ENCODE data around the gene C17orf114.
A peak's percentile ranks its signal among the peaks of the same experiment; 100 is the strongest.

C17orf114 gene

GRCh38 chr17:4802228-4802627 is at the start of gene C17orf114:
Gene C17orf114, minus strand, starts transcription at chr17:4802328.
- Mint-ChIP-seq H3K27me3 (no peaks in the 10 kb centered on the region), H3K4me1 (peaks cover 11% of the 10 kb centered on the region), H3K4me3 (no peak within 1 kb of the TSS), H3K9me3 (no peaks in the 10 kb centered on the region), H3K36me3 (no peaks in the 10 kb centered on the region), H3K27ac (no peak within 1 kb of the TSS)

GRCh38 chr17:4851084-4851483 is 49.0 kb upstream of the C17orf114 start:
- Mint-ChIP-seq H3K4me1 (peaks cover 37% of the 10 kb centered on the region), H3K27me3 (no peaks in the 10 kb centered on the region), H3K9me3 (peaks cover 5% of the 10 kb centered on the region), H3K27ac (no peak overlapping the region), H3K36me3 (peaks cover 8% of the 10 kb centered on the region), H3K4me3 (no peak overlapping the region)

DNA sequence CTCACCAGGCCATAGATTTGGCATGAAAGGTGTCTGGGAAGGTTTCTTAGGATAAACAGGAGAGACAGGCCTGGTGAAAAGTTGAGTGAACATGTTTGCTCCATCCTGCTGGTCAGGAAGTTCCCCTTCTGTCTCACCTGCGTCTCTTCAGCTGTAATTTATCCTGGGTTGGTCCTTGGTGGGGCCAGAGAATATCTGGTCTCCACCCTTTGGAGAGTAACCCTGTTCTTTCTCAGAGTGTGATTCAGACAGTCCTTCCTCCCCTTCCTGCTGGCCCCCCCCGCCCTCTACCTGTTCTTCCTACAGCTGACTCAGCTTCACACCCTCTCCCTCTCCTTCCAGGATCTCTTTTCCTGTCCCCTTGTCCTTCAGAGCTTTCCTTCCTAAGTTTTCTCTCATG is 48.1 kb upstream of the C17orf114 start:
- no peak overlapping the region for H3K27ac Mint-ChIP-seq
- H3K4me3 Mint-ChIP-seq = no peak overlapping the region

GRCh38 chr17:4849011-4849536 is 46.9 kb upstream of the C17orf114 start:
- Mint-ChIP-seq H3K4me1 (peaks cover 36% of the 10 kb centered on the region), H3K27ac (no peak overlapping the region)

More for the DNA sequence above, 48.1 kb upstream of the C17orf114 start:
- Mint-ChIP-seq H3K4me1 (peaks cover 37% of the 10 kb centered on the region), H3K36me3 (peaks cover 8% of the 10 kb centered on the region), H3K9me3 (peaks cover 5% of the 10 kb centered on the region), H3K27me3 (no peaks in the 10 kb centered on the region)

GRCh38 chr17:4846635-4847390 is 44.7 kb upstream of the C17orf114 start:
- no peak overlapping the region for H3K4me3 Mint-ChIP-seq
- no peaks in the 10 kb centered on the region for H3K27me3 Mint-ChIP-seq
- H3K27ac Mint-ChIP-seq = no peak overlapping the region
- H3K36me3 Mint-ChIP-seq = no peaks in the 10 kb centered on the region
- peaks cover 35% of the 10 kb centered on the region for H3K4me1 Mint-ChIP-seq
- H3K9me3 Mint-ChIP-seq = no peaks in the 10 kb centered on the region

More at GRCh38 chr17:4849011-4849536, 46.9 kb upstream of the C17orf114 start:
- H3K36me3 Mint-ChIP-seq = peaks cover 4% of the 10 kb centered on the region
- H3K27me3 Mint-ChIP-seq = no peaks in the 10 kb centered on the region
- H3K9me3 Mint-ChIP-seq = peaks cover 5% of the 10 kb centered on the region
- H3K4me3 Mint-ChIP-seq = no peak overlapping the region

DNA sequence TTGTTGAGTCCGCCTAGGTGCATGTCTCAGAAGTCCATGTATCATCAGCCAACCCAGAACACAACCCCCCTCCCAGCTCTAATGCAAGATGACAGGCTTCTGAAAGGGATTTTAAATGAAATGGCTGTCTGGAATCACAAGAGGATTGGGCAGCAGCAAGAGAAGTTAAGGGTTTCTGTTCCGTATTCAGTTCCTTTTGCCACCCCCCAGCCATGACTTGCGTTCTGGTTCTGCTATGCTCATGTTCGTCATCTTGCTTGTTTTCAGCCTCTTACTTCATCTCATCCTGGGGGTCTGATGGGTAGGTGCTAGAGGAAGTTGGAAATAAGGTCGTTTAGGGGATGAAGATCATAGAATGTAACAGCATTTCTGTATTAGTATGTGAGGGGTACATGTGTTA is 43.0 kb upstream of the C17orf114 start:
- Mint-ChIP-seq H3K4me3 (no peak overlapping the region), H3K4me1 (peaks cover 46% of the 10 kb centered on the region), H3K27me3 (no peaks in the 10 kb centered on the region), H3K9me3 (no peaks in the 10 kb centered on the region), H3K27ac (no peak overlapping the region), H3K36me3 (peaks cover 4% of the 10 kb centered on the region)

DNA sequence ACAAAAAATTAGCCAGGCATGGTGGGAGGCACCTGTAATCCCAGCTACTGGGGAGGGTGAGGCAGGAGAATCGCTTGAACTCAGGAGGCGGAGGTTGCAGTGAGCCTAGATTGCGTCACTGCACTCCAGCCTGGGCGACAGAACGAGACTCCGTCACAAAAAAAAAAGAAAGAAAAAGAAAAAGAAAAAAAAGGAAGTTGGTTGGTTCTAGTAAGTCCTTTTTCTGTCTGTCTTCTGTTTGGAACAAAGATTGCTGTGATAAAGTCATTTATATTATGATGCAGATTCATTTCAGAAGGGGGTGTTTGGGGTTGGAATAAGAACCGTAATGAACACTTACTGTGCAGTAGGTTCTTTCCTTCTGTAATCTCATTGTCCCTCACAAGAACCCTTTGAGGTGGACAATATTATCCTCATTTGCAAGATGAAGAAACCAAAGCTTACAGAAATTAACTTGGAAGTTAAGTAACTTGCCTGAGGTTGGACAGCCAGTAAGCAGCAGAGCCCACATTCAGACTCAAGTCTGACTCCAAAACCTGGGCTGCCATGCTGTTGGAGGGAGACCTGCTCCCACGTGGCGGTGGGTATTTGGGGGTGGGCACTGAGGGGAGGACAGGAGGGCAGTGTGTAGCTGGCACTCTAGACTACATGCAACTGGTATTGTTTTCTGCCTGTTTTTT is 41.3 kb upstream of the C17orf114 start:
- Mint-ChIP-seq H3K4me3 (no peak overlapping the region), H3K36me3 (peaks cover 8% of the 10 kb centered on the region), H3K4me1 (peaks cover 46% of the 10 kb centered on the region), H3K27ac (no peak overlapping the region), H3K27me3 (no peaks in the 10 kb centered on the region), H3K9me3 (no peaks in the 10 kb centered on the region)

DNA sequence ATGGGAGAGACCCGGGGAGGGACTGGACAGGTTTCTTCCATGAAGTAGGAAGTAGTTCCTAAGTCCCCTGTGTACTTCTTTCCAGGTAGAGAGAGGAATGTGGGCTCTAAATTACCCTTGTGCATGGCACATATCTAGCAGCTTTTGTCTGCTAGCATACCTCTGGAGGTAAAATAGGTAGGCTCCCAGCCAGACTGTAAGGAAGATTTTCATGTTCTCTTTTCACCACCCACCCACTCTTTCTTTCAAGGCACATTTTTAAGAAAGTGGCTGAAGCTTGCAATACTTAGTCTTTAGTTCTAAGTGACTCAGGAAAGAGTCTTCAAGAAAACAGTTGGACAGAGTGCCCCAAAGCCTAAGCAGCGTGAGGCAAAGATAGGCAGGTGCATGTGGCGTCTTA is 40.2 kb upstream of the C17orf114 start:
- H3K9me3 Mint-ChIP-seq = no peaks in the 10 kb centered on the region
- peaks cover 47% of the 10 kb centered on the region for H3K4me1 Mint-ChIP-seq
- no peak overlapping the region for H3K27ac Mint-ChIP-seq

GRCh38 chr17:4840893-4841242 is 38.7 kb upstream of the C17orf114 start:
- no peaks in the 10 kb centered on the region for H3K9me3 Mint-ChIP-seq
- H3K4me1 Mint-ChIP-seq = peaks cover 54% of the 10 kb centered on the region
- H3K36me3 Mint-ChIP-seq = peaks cover 8% of the 10 kb centered on the region
- H3K27me3 Mint-ChIP-seq = no peaks in the 10 kb centered on the region
- H3K27ac Mint-ChIP-seq = peak overlapping the region; percentile 69
- H3K4me3 Mint-ChIP-seq = no peak overlapping the region

More for the DNA sequence above, 40.2 kb upstream of the C17orf114 start:
- Mint-ChIP-seq H3K4me3 (no peak overlapping the region), H3K27me3 (no peaks in the 10 kb centered on the region), H3K36me3 (peaks cover 8% of the 10 kb centered on the region)

- Mint-ChIP-seq H3K4me3 (no peak overlapping the region), H3K4me1 (peaks cover 58% of the 10 kb centered on the region), H3K9me3 (no peaks in the 10 kb centered on the region), H3K36me3 (peaks cover 8% of the 10 kb centered on the region), H3K27ac (peak overlapping the region; percentile 69), H3K27me3 (no peaks in the 10 kb centered on the region)
These were observed 38.1 kb upstream of the C17orf114 start for GRCh38 chr17:4839965-4840892.

- Mint-ChIP-seq H3K27me3 (no peaks in the 10 kb centered on the region), H3K27ac (no peak overlapping the region), H3K4me1 (peaks cover 65% of the 10 kb centered on the region), H3K4me3 (no peak overlapping the region), H3K36me3 (peaks cover 8% of the 10 kb centered on the region), H3K9me3 (no peaks in the 10 kb centered on the region)
These were observed 37.1 kb upstream of the C17orf114 start for GRCh38 chr17:4839221-4839620.

DNA sequence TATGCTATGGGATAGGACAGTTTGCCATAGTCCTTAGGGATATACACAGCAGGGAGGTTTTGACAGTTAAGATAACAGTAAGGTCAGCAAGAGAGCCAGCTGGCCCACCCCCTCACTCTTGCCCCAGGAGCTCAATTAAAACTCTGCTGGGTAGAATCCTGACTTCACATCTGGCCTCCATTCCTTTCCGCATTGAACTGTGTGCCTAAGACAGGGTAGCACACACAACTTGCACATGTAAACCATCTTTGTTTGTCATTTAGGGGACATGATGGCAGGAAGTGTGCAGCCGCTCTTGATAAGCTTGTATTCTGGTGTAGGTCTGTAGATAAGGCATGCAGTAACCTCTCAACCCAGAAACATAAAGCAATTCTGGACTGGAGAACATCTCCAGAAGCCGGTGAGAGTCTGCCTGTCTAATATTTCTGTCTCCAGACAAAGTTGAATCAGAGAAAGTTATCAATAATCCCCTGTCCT is 36.2 kb upstream of the C17orf114 start:
- Mint-ChIP-seq H3K4me1 (peaks cover 69% of the 10 kb centered on the region), H3K36me3 (peaks cover 8% of the 10 kb centered on the region), H3K27me3 (no peaks in the 10 kb centered on the region), H3K9me3 (no peaks in the 10 kb centered on the region), H3K27ac (no peak overlapping the region), H3K4me3 (no peak overlapping the region)

DNA sequence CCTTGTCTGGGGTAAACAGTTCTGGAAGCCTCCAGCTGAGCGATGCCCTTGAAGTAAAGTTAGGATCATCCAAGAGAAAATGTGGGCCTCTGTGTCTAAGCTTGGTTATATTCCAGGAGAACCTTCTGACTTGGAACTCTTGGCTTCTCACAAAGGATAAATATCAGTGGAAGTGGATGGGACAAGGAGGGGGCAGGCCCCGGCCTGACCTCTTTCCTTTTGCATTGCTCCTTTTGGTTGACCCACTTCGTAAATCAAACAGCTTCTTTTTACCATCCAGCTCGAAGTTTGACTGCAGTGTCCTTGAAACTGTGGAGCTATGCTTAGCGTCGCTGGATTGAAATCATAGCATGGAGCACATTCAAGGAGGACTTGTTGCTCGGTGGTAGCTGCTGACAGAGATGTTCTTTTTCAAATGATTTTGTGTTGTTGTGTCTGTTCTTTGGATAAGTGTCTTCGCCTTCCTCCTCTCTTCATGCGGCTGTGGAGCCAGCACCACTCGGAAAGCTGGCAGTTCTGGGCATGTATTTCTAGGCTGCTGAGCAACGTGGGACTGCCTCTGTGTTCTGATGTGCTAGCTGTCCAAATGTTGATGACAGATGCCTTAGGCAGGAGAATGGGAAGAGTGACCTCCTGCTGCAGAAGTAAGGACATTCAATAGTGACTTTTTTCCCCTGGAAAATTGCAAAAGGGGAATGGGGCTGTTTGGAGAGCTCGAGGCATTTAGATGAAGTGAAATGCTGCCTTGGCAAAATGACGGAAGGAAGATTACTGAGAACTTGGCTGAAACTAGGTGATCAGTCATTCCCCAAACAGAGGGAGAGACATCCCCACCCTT is 35.6 kb upstream of the C17orf114 start:
- no peaks in the 10 kb centered on the region for H3K9me3 Mint-ChIP-seq
- H3K4me1 Mint-ChIP-seq = peaks cover 66% of the 10 kb centered on the region
- H3K36me3 Mint-ChIP-seq = peaks cover 8% of the 10 kb centered on the region
- H3K27ac Mint-ChIP-seq = no peak overlapping the region
- no peaks in the 10 kb centered on the region for H3K27me3 Mint-ChIP-seq
- H3K4me3 Mint-ChIP-seq = no peak overlapping the region

DNA sequence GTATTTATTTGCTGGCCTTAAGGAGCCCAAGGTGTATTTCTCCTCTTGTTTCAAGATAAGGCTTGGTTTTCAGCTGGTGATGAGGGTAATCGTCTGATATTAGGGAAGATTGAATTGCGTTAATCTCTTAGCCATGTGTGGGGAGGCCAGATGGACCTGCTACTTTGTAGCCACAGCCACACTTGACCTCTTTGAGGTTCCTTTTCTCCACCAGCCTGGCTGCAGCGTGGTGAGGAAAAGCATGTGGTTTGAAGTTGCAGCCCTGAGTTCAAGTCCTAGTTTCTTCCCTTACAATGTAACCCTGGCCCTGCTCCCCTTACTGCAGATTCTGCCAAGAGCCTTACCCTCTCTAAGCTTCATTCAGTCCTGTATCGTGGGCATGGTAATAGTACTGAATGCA is 34.1 kb upstream of the C17orf114 start:
- Mint-ChIP-seq H3K4me3 (no peak overlapping the region), H3K27me3 (no peaks in the 10 kb centered on the region), H3K27ac (no peak overlapping the region), H3K36me3 (peaks cover 8% of the 10 kb centered on the region), H3K9me3 (no peaks in the 10 kb centered on the region), H3K4me1 (peaks cover 56% of the 10 kb centered on the region)

DNA sequence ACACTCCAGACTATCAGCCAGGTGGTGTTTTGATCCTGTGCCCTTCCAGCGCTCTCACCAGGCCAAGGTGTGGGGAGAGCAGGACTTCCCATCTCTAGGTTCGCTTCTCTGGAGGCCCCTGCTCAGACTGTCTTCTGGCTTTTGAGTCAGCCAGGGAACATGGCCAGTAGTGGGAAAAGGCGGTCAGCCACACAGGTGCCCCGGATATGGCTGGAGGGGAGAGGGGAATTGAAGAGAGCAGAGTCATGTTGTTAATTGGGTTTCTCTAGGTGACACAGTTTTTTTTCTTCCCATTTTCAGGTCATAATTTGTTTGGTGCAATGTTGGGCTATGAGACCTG is 32.5 kb upstream of the C17orf114 start:
- Mint-ChIP-seq H3K36me3 (peaks cover 3% of the 10 kb centered on the region), H3K4me1 (peaks cover 41% of the 10 kb centered on the region), H3K4me3 (peak overlapping the region; percentile 91), H3K9me3 (no peaks in the 10 kb centered on the region), H3K27ac (peak overlapping the region; percentile 49), H3K27me3 (no peaks in the 10 kb centered on the region)

All from activated naive CD4-positive, alpha-beta T cell treated with anti-CD3 and anti-CD28 coated beads, Interleukin-2, amount 50 U/mL, for 24 hours (primary cell).